ENCODE results near the gene SNUPN.
"Not testable (repeated sequence)": the region's sequence is repeated elsewhere in the genome, so short reads cannot be mapped to it uniquely, and the experiment has no call there.

Gene SNUPN

GRCh38 chr15:75583701-75584100, 41.8 kb downstream of the SNUPN start:
- no peak for DNase-seq (ENCODE audit: low read depth)

GRCh38 chr15:75582943-75583342, 42.6 kb downstream of the SNUPN start:
- not testable (repeated sequence) for DNase-seq (ENCODE audit: low read depth)

DNA sequence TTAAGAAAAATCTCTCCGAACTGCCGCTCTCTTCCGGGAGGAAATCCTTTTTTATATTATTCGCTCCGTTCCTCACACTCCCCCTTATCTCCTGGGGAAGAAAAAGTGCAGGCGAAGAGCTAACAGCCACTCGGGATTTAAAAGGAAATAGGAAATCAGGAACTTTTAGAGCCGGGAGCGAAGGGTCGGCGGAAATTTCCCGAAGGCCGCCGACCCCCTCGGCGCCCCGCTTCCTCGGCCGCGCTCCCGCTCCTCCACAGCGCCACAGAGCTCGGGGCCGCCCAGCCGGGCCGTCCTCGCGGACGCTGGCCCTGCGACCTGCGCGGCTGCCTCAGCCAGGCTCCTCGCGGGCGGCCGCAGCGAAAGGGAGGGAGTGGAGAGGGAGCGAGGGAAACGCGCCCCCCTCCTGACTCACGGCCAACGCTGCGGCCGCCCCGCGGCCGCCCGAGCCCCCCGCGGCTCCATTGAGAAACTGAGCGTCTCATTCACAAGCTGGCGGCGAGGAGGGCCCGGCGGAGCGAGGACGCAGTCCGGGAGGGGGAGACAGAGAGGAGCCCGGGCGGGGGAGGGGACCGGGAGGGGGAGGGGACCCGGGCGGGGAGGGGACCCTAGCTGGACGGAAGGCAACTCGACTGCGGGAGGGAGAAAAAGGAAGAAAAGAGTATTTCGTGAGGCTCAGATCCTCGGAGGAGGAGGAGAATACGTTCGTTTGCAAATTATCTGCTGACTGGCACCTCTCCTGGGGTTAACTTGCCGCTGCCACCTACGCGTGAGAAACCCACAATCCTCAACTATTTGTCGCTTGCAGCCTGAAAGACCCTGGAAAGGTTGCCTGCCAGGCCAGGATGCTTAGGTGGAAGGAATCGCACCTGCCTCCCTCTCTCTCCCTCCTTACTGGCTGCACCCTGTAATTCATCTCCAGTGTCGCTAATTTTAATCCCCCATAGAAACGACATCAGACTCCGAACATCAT, 46.3 kb downstream of the SNUPN start, which contains the start of gene PTPN9:
PTPN9 (minus strand) TSS at position 368 of the 973 bp plus-strand sequence. CDS start 539 bp downstream, outside the sequence.
- peak; percentile 54 for DNase-seq (ENCODE audit: low read depth)

- DNase-seq (ENCODE audit: low read depth) = no peak
These were observed 47.2 kb downstream of the SNUPN start for GRCh38 chr15:75578173-75578947.

DNA sequence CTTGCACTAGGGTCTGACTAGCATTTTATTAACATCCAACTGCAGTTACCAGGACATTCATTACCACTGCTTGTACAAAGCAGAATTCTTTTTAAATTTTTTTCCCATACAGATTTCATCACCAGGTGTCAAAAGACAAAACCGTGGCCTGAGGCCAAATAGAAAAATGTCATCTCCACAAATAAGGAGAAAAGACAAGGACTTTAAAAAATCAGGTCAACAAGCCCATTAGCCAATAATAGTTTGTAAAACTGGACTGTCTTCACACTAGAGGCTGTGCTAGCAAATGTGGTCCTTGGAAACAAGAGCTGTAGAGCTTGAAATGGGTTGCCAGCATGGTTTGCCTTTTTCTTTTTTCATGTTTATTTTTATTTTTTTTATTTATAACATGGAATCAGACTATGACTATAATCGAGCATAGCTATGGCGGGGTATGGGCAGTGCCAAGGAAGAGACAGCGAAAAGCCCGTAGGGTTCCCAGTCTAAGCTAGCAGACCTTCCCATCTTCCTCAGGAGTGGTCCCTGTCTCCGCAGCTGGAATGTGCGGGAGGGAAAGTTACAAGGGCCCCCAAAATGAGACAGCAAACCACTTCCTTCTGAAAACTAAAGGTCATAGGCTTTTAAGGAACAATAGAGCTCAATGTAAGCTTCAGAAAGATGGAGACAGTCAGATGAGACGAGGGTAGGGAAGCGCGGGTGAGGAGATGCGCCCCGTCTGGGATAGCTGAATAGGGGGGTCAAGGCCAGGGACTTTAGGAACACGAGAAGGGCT, 47.9 kb downstream of the SNUPN start:
- no peak for DNase-seq (ENCODE audit: low read depth)

- DNase-seq (ENCODE audit: low read depth) = no peak
These were observed 51.7 kb downstream of the SNUPN start for GRCh38 chr15:75573648-75574384.

DNA sequence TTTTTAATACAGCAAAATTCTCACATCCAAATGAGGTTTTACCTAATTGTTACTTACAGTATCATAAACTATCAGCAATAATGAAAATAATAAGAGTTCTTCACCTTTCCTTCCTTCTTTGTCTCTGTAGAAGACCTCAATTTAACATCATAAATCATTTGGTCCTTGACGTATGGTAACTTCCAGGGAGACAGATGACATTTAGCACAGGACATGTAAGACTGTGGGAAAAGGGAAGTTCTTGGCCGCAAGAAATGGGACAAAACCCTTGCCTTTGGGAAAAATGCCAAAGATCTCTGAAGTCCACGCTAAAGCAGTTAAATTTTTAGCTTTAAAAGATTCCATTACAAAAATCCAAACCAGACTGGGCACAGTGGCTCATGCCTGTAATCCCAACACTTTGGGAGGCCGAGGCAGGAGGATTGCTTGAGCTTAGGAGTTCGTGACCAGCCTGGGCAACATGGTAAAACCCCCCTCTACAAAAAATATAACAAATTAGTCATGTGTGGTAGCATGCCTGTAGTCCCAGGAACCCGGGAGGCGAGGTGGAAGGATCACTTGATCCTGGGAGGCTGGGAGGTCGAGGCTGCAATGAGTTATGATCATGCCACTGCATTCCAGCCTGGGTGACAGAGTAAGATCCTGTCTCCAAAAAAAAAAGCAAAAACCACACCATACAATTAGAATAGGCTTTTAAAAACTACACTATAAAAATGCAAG, 55.2 kb downstream of the SNUPN start:
- no peak for DNase-seq (ENCODE audit: low read depth)

DNA sequence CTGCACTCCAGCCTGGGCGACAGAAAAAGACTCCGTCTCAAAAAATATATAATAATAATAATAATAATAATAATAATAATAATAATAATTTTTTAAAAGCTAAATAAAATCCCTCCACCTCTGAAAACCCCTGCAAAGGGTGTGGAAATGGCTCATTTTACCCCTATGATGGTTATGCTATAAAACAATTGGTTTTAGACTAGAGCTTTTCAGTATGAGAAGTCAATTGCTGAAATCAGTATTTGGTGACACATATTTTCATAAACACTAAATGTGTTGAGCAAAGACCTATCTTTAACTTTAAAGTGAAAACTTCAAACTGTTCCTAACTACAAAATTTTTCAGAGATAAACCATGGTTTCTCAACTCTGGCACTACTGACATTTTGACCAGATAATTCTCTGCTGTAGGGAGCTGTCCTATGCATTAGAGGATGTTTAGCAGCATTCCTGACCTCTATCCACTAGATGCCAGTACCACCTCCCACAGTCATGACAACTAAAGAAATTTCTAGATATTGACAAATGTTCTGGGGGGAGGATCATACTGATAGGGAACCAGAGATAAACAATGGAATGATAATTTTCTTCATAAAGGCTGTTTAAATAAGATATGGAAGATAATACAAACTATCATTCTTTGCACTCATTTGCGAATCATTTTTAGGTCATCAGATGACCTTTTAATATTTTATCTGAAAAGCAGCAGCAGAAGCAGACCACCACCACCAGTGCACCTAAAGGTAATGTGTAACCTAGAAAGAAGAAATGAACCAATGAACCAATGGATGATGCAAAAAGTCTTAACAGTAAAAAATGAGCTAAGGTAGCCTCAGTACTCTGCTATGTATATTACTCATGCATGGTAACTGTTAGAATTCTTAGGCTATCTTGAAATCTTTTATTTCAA, 60.2 kb downstream of the SNUPN start:
- no peak for DNase-seq (ENCODE audit: low read depth)

GRCh38 chr15:75561888-75562287, 63.6 kb downstream of the SNUPN start:
- no peak for DNase-seq (ENCODE audit: low read depth)

DNA sequence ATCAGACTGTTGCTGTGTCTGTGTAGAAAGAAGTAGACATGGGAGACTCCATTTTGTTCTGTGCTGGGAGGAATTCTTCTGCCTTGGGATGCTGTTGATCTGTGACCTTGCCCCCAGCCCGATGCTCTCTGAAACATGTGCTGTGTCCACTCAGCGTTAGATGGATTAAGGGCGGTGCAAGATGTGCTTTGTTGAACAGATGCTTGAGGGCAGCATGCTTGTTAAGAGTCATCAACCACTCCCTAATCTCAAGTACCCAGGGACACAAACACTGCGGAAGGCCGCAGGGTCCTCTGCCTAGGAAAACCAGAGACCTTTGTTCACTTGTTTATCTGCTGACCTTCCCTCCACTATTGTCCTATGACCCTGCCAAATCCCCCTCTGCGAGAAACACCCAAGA, 66.2 kb downstream of the SNUPN start:
- not testable (repeated sequence) for DNase-seq (ENCODE audit: low read depth)

- not testable (repeated sequence) for DNase-seq (ENCODE audit: low read depth)
These were observed 66.6 kb downstream of the SNUPN start for GRCh38 chr15:75558955-75559354.

DNA sequence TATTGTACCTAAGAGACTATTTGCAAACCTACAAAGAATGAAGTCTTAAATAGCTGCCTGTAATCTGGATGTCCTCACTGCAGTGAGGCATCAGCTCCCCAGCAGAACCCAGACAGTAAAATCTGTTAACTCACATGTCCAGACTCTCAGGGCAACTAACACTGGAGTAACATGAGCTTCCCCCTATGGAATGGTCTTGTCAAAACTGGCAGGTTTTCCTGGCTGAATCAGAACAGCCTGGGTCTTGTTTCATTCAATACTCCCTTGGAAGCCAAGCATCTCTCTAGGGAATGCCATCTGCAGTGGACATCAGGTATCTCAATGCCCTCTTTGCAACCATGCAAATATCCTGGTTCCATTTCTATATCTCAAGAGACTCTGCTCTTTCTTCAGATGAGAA, 70.8 kb downstream of the SNUPN start:
- DNase-seq (ENCODE audit: low read depth) = no peak

DNA sequence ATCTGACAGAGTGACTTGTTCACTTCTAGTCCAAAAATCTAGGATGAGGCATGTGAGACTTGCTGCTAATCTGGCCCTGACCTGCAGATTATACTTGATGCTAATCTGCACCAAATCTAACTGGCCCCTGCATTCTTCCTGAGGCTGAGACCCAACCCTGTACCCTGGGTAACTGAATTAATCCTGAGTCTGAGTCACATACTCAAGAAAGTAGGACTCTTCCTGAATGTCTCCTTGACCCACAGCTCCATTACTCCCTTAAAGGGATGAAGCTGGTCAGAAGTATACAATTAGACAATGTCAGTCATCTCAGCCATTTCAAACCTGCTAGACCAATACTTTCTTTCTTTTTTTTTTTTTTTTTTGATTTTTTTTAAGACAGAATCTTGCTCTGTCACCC, 71.9 kb downstream of the SNUPN start:
- DNase-seq (ENCODE audit: low read depth) = no peak

DNA sequence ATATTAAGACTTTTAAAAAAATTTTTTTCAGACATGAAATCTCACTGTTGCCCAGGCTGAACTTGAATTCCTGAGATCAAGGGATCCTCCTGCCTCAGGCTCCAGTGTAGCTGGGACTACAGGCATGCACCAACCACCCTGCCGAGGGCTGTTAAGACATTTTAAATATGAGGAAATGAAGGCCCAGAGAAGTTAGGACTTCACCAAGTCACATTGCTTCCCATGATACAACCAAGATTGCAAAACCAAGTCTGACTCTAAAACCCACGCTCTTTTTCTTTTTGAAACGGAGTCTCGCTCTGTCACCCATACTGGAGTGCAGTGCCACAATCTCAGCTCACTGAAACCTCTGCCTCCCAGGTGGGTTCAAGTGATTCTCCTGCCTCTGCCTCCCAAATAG, 74.4 kb downstream of the SNUPN start:
- DNase-seq (ENCODE audit: low read depth) = no peak
